ENCODE measurements around the gene ZNF236. TPM values are rescaled to one million over a fixed set of nuclear protein-coding genes. Genes with fewer than 3 reads are reported as not detected.

Gene ZNF236
- total and polyA plus RNA-seq, 2 of the 8 experiments (the other 6 are each of a cell fraction or from before 2014, with no cell fraction given), result 6.7 to 14.5 TPM

DNA sequence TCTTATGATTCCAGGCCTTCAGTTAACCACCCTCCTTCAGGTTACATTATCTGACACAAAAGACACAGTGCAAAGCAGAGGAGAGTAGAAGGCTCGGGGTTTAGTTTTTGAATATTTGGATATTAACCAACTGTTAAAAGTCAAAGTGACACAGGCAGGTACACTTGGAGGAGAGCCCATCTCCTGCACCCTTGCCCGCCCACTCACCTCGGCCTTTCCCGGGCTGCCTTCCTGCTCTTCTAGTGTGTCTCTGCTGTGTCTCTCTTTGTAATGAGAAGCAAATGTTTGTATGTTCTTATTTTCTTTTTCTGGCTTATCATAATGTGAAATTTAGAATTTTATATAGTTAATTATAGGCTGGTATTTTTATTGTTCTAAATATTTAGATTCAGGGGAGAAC lies 35.1 kb downstream of the ZNF236 start:
- 0 out of 7 replicates have a peak, but pooled peaks cover 0 to 4% (median 2%) of the 10 kb centered on the region in 4 experiments for H3K4me1 ChIP-seq (replicated peaks in 1 of 4; ENCODE audit: control insufficient read depth in 3 of 4, insufficient read depth in 4 of 4, low read length in 3 of 4)
- H3K27me3 ChIP-seq (replicated peaks in 1 of 4; ENCODE audit: control insufficient read depth in 3 of 4, extremely low read depth in 1 of 4, insufficient read depth in 3 of 4, low read length in 3 of 4), result no peaks in the 10 kb centered on the region
- peaks cover 0 to 8% (median 3%) of the 10 kb centered on the region in 4 experiments; a peak in 4 of 8 replicates for H3K36me3 ChIP-seq (ENCODE audit: control insufficient read depth in 2 of 4, insufficient read depth in 4 of 4, low read length in 3 of 4)
- 0 out of 2 replicates have a peak, but pooled peaks cover 2% of the 10 kb centered on the region for H3K79me1 ChIP-seq (ENCODE audit: low read depth, low read length)
- H4K8ac ChIP-seq (ENCODE audit: extremely low read depth, insufficient read depth, low read length), result no peak overlapping the region
- H3K18ac ChIP-seq (ENCODE audit: extremely low read depth, low read length), result no peak overlapping the region
- no peak overlapping the region for H3K4ac ChIP-seq (replicated peaks; ENCODE audit: insufficient read length, low read depth, low read length)
- H2AK5ac ChIP-seq (ENCODE audit: low read depth, low read length), result no peak overlapping the region
- H3K56ac ChIP-seq (replicated peaks; ENCODE audit: insufficient read length, low read depth, low read length), result no peak overlapping the region
- no peak overlapping the region for H4K91ac ChIP-seq (replicated peaks; ENCODE audit: insufficient read length, low read length)
- no peak overlapping the region for H2AFZ ChIP-seq (ENCODE audit: low read length)
- no peak overlapping the region for H2BK5ac ChIP-seq (ENCODE audit: low read depth, low read length)
- no peak overlapping the region for H2BK20ac ChIP-seq (ENCODE audit: low read length)
- no peak overlapping the region for H2BK12ac ChIP-seq (ENCODE audit: low read depth, low read length)
- no peak overlapping the region for H2BK120ac ChIP-seq (replicated peaks; ENCODE audit: low read depth, low read length)
- H3K9me3 ChIP-seq (ENCODE audit: insufficient read depth in 2 of 2, low read depth in 1 of 2, low read length in 1 of 2), result no peaks in the 10 kb centered on the region
- H3K4me2 ChIP-seq (ENCODE audit: insufficient read depth in 1 of 2, low read depth in 2 of 2, low read length in 2 of 2), result no peak overlapping the region
- no peaks in the 10 kb centered on the region for H3K23me2 ChIP-seq (ENCODE audit: low read depth, low read length)
- WGBS, 2 experiments (ENCODE audit: extremely low coverage in 1 of 2, insufficient coverage in 1 of 2, insufficient read length in 1 of 2, insufficient replicate concordance in 2 of 2, low coverage in 1 of 2, low lambda C conversion rate in 2 of 2, missing lambda C conversion rate in 1 of 2), result 90% methylated on average over 4 of the region's 4 CpGs; no CpG with 5 or more reads in 1 of the 2 experiments
- DNase-seq (ENCODE audit: low read depth in 1 of 2, low spot score in 2 of 2) (no peak), FAIRE-seq (no peak)
- H4K20me1 ChIP-seq (replicated peaks in 1 of 2; ENCODE audit: control insufficient read depth in 1 of 2, insufficient read depth in 2 of 2, low read length in 2 of 2), result peaks cover 0 to 1% of the 10 kb centered on the region in 2 experiments
- H2BK15ac ChIP-seq (ENCODE audit: low read length), result no peak overlapping the region
- H3K27ac ChIP-seq (ENCODE audit: low read depth, low read length), result no peak overlapping the region
- H3K9ac ChIP-seq (replicated peaks in 1 of 4; ENCODE audit: extremely low read depth in 1 of 4, low read depth in 3 of 4, low read length in 3 of 4), result no peak overlapping the region
- ChIA-PET POLR2A (ENCODE audit: partially characterized antibody) (no interaction called here), CTCF (ENCODE audit: partially characterized antibody) (no interaction called here)
- H3K79me2 ChIP-seq (ENCODE audit: control insufficient read depth in 1 of 2, insufficient read depth in 2 of 2, low read length in 2 of 2), result no peaks in the 10 kb centered on the region
- H3K23ac ChIP-seq (ENCODE audit: insufficient read length), result no peak overlapping the region
- TF ChIP-seq EP300 (IDR thresholded peaks at IDR 0.05; ENCODE audit: borderline replicate concordance in 1 of 2, low read depth in 2 of 2, low read length in 2 of 2), result no peak
- TF ChIP-seq ASH2L (IDR thresholded peaks at IDR 0.05; ENCODE audit: low read length), result no peak
- H4K5ac ChIP-seq (ENCODE audit: insufficient read length, low read depth, low read length), result no peak overlapping the region
- H3K4me3 ChIP-seq (ENCODE audit: extremely low read depth in 1 of 4, insufficient read depth in 2 of 4, low read depth in 3 of 4, low read length in 4 of 4), result no peak overlapping the region
- no peak overlapping the region for H3K14ac ChIP-seq (ENCODE audit: insufficient read length)

Measured in H1 (cell line).